Measurements from ENCODE around the gene IWS1.
"Not testable (repeated sequence)": the region's sequence is repeated elsewhere in the genome, so short reads cannot be mapped to it uniquely, and the experiment has no call there.

The IWS1 gene

GRCh38 chr2:127572841-127573240 lies 46.6 kb upstream of the IWS1 start:
- in situ Hi-C loops (cut with HindIII; ENCODE audit: low sequenced_read_pairs): no loop called here
- TF ChIP-seq CTCF (IDR thresholded peaks at IDR 0.05; ENCODE audit: low read depth, low read length): no peak

GRCh38 chr2:127572352-127572751 lies 46.1 kb upstream of the IWS1 start:
- in situ Hi-C loops (cut with HindIII; ENCODE audit: low sequenced_read_pairs); DNase-seq (ENCODE audit: low read depth, low spot score); H3K4me3 ChIP-seq (ENCODE audit: low read depth, low read length): not testable (repeated sequence)

More at GRCh38 chr2:127572841-127573240, 46.6 kb upstream of the IWS1 start:
- no peak overlapping the region for H3K4me3 ChIP-seq (ENCODE audit: low read depth, low read length)
- no peak for DNase-seq (ENCODE audit: low read depth, low spot score)

GRCh38 chr2:127570282-127571250 lies 44.3 kb upstream of the IWS1 start:
- H3K4me3 ChIP-seq (ENCODE audit: low read depth, low read length): no peak overlapping the region
- DNase-seq (ENCODE audit: low read depth, low spot score): peak; percentile 14
- TF ChIP-seq CTCF (IDR thresholded peaks at IDR 0.05; ENCODE audit: low read depth, low read length): no peak
- in situ Hi-C loops (cut with HindIII; ENCODE audit: low sequenced_read_pairs): no loop called here

GRCh38 chr2:127569666-127570065 lies 43.4 kb upstream of the IWS1 start:
- H3K4me3 ChIP-seq (ENCODE audit: low read depth, low read length): no peak overlapping the region
- DNase-seq (ENCODE audit: low read depth, low spot score): no peak
- in situ Hi-C loops (cut with HindIII; ENCODE audit: low sequenced_read_pairs): no loop called here
- TF ChIP-seq CTCF (IDR thresholded peaks at IDR 0.05; ENCODE audit: low read depth, low read length): no peak

- no peak overlapping the region for H3K4me3 ChIP-seq (ENCODE audit: low read depth, low read length)
- in situ Hi-C loops (cut with HindIII; ENCODE audit: low sequenced_read_pairs): no loop called here
- no peak for TF ChIP-seq CTCF (IDR thresholded peaks at IDR 0.05; ENCODE audit: low read depth, low read length)
- DNase-seq (ENCODE audit: low read depth, low spot score): no peak
Measured at GRCh38 chr2:127568128-127568527, 41.8 kb upstream of the IWS1 start.

GRCh38 chr2:127567351-127567854 lies 41.1 kb upstream of the IWS1 start:
- DNase-seq (ENCODE audit: low read depth, low spot score): no peak
- no peak overlapping the region for H3K4me3 ChIP-seq (ENCODE audit: low read depth, low read length)
- in situ Hi-C loops (cut with HindIII; ENCODE audit: low sequenced_read_pairs): no loop called here
- no peak for TF ChIP-seq CTCF (IDR thresholded peaks at IDR 0.05; ENCODE audit: low read depth, low read length)

- DNase-seq (ENCODE audit: low read depth, low spot score): no peak
- in situ Hi-C loops (cut with HindIII; ENCODE audit: low sequenced_read_pairs): no loop called here
- TF ChIP-seq CTCF (IDR thresholded peaks at IDR 0.05; ENCODE audit: low read depth, low read length): no peak
- no peak overlapping the region for H3K4me3 ChIP-seq (ENCODE audit: low read depth, low read length)
Measured at GRCh38 chr2:127566576-127566975, 40.3 kb upstream of the IWS1 start.
